GM23248 (cell line): ENCODE results near the gene GAB2.

Experiments used
- EZH2 ChIP-seq: fragments of 200-600 bp; sonication (generic); IDR thresholded peaks from 2 replicates; pipeline ENCODE4 v1.6.1; 2018; ENCODE audit warnings: antibody characterized with exemption, mild to moderate bottlenecking; ENCODE audit not compliant: insufficient read depth, poor library complexity, severe bottlenecking
- EZH2phosphoT487 ChIP-seq: fragments of 200-600 bp; sonication (generic); IDR thresholded peaks from 2 replicates; pipeline ENCODE4 v1.6.1; 2018; ENCODE audit warnings: antibody characterized with exemption, moderate library complexity, mild to moderate bottlenecking, low read depth; ENCODE audit not compliant: insufficient read depth

GRCh38 chr11:78373689-78374088 lies 43.9 kb downstream of the GAB2 start:
- TF ChIP-seq EZH2 = no peak
- no peak for TF ChIP-seq EZH2phosphoT487
